GM19239 (cell line): ENCODE results near the gene NIM1K.
"Not testable (repeated sequence)": the region's sequence is repeated elsewhere in the genome, so short reads cannot be mapped to it uniquely, and the experiment has no call there.

Experiments used
- DNase-seq: peaks from one replicate; pipeline ENCODE4 v3.0.0; 2011; ENCODE audit warnings: low spot score; ENCODE audit not compliant: insufficient read length
- FAIRE-seq: peaks from 2 replicates; lab custom pipeline; 2011; peaks lifted over from hg19 to GRCh38; lab: Jason Lieb, UNC

The NIM1K gene

DNA sequence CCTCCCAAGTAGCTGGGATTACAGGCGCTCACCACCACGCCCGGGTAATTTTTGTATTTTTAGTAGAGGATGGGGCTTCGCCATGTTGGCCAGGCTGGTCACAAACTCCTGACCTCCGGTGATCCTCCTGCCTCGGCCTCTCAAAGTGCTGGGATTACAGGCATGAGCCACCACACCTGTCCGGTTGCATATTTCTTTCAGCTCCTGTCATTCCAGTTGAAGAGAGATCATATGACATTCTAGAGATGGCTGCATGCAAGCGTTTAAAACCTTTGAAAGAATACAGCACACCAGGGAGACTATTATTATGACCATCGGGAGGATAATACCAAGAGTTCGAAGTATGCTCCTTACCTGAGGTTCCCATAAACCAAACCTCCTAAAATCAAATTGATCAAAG is 9.6 kb upstream of the NIM1K start:
- FAIRE-seq: no peak
- DNase-seq: no peak

DNA sequence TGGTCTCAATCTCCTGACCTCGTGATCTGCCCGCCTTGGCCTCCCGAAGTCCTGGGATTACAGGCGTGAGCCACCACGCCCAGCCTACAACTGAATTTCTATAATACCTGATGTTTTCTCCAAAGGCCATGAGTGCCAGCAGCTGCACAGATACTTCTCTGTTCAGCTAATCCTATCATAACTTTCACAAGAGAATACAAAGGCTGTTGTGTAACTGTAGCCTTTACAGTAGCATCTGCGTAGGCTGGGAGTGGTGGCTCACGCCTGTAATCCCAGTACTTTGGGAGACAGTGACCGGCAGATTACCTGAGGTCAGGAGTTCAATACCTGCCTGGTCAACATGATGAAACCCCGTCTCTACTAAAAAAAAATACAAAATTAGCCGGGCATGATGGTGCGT is 8.9 kb upstream of the NIM1K start:
- DNase-seq, FAIRE-seq: not testable (repeated sequence)

DNA sequence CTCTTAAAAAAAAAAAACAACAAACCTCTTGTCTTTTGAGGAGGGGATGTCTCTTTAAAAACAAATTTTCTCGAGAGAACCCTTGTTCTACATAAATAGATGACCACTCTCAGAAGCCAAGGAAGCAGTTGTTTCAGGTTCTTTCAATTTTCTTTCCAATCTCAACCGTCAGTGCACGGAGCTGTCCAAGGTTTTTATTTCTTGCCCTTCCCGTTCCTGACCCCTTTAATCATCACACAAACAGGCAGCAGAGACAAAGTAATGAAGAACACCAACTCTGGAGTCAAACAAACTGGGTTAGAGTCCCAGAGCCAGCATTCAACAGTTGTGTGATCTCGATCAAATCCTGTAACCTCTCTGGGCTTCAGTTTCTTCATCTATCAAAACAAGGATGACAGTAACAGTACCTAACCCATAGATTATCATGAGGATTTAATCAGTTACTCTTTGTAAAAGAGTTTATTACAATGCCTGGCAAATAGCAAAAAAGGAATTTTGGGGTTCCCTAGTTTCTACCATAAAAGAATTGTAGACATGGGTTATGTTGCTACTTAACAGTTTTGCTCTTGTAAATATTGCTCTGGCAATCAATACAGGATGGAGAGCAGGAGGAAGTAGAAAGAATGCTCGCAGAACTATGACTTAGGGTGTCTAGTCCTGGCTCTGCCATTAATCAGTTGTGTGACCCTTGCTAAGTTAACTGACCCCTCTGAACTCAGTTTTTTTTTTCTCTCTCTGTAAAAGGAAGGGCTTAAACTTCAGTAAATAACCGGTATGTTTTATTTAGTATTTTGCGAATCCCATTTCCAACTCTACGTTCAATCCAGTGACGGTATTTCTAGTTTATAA is 1.0 kb upstream of the NIM1K start:
- FAIRE-seq: no peak

DNA sequence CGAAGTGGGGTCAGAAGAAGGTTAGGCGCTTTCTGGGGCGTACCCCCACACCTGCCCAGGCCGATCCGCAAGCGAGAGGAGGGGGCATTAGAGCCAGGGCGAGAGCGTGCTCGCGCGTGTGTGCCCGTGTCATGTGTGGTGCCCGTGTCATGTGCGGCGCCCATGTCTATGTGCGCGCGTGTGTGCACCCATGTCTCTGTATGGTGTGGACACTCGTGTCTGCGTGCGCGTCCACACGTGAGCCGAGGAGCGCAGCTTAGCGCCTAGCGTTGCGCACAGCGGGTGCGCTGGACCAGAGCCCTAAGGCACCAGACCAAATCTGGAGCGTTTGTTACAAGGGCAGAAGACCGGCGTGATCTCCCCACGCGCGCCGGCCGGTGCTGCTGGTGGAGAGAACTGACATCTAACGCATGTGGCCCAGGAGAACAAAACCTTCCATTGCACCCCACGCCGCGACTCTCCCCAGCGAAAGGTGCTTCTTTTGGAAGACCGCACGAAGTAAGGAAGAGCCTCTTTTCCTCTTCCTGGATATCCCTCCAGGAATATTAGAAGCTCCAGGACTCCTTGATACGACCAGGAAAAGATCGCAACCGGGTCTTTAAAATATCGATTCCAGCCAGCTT is 644 bp downstream of the NIM1K start:
- FAIRE-seq: no peak
- peak; percentile 15 for DNase-seq

More for the DNA sequence above, 1.0 kb upstream of the NIM1K start:
- DNase-seq: no peak

DNA sequence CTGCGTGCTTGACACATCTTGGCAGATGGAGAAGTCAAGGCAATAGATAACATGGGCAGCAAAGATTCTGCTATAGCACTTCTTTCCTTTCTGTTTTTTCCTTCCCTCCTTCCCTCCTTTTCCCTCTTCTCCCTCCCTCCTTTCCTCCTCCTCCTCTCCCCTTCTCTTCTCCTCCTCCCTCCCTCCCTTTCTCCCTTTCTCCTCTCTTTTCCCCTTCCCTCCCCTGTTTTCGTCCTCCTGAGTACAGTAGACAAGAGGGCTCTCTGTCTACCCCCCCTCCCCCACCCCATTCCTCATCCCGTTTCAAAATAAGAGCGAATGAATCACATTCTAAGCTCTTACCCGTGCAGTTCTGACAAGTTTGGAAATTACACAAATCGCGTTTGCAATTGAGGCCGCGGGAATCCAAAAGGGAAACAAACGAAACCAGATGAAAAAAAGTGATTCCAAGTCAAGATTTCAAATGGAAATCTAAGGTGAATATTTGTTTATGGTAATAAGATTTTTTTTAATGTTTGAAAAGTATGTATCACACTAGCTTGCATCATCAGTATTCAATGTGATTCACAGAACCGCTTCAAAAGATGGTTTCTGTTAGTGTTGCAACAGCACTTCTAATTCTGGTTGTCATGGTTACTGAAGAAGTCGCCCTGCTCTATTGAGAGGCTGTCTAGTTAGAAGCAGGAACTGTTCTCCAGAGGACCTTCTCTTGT is 1.3 kb downstream of the NIM1K start:
- FAIRE-seq: peak; percentile 57
- peak; percentile 50 for DNase-seq

DNA sequence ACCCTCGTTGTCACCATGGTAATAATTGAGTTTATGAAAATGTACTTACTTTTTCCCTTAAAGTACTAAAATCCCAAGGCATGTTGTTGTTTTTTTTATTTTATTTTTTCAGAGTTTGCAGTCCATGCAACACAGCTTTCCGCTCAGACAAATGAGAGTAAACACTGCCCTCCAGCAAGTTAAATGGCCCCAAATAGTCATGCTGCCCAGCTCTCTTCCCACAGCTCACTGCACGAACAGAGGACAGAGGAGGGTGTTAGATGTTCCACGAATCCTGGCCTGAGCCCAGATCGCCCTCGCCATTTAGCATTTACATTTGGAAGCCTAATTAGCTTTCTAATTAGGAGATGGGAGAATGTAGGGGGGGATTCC is 1.9 kb downstream of the NIM1K start:
- DNase-seq (no peak), FAIRE-seq (no peak)

DNA sequence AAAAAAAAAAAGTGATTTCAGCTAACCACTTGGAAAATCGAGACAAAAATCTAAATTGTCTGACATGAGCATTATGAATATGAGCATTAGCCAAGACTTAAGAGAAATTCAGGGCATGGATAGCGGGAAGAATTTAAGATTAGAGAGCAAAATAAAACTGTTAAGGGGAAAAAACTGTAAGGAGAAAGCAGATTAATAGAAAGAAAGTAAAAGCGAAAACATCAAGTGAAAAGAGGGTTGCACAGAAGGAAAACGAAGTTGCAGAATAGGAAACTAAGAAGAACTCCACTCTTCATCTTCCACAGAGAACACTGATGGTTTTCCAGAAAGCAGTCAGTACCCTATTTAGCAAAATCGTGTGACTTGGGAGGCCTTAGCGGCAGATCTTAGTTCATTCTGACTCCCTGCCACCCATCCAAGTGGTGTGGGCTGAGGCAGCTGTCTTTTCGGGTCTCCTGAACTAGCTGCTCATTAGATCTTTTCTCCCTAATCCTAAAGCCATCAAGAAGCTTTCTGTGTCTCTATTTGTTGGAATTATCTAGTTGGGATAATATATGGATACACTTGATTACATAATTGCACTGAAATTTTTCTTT is 3.7 kb downstream of the NIM1K start:
- FAIRE-seq (no peak), DNase-seq (no peak)

DNA sequence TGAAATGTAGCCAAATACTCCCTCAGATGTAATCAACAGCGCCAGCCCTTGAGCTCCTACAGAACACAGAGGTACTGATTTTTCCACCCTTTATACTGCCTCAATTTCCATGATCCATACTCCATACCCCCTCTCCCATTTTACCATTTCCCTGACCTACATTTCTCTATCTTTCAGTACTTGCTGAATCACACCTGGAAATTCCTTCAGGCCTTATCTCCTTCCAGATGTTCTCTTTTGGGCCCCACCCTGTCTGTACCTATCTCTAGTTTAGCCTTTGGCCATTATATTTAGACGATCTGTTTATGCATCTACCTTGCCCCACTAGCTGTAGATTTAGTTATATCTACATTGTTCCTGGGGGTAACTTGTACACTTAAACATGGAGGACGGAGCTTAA is 5.5 kb downstream of the NIM1K start:
- DNase-seq: no peak
- no peak for FAIRE-seq

DNA sequence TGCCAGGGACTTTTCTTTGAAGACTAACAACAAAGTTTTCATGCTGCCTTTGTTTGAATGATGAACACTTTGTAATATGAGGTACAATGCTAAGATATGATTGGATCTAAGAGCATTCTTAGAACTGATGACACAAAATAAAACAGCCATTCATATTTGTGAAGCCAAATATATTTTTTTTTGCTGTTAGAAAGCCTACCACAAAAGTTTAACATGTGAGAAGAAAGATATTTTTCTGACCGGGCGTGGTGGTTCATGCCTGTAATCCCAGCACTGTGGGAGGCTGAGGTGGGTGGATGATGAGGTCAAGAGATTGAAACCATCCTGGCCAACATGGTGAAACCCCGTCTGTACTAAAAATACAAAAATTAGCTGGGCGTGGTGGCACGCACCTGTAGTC is 9.4 kb downstream of the NIM1K start:
- not testable (repeated sequence) for DNase-seq, FAIRE-seq

DNA sequence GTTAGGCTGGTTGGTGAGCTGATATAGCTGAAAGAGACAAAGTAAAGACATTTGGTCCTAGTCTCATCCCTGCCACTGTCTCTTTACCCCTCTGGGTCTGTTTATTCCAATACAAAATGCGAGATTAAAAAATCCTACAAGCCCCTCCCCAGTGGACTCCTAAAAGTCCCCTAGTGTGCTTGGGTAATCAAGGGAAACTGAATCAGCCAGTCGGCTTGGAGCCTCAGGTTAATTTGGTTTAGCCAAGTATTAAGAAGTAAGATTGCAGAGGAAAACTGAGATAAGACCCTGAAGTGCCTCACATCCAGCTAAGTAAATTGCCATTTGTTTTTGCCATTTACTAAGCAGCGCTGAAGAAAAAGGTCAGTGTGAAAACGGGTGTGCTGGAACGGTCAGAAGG is 10.4 kb downstream of the NIM1K start:
- DNase-seq (no peak), FAIRE-seq (no peak)

DNA sequence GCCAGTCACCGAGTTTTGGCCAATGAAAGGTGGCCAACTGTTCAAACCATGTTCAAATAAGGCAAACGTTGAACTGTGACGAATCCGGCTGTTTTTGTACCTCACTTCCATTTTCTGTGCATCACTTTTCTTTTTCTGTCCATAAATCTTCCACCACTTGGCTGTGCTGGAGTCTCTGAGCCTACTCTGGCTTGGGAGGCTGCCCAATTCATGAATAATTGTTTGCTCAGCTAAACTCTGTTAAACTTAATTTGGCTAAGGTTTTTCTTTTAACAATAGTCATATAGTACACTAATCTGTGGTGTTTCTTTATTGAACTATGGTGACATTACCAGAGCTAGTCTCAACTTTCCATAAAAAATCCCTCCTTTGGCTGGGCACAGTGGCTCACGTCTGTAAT is 11.3 kb downstream of the NIM1K start:
- FAIRE-seq (no peak), DNase-seq (no peak)

DNA sequence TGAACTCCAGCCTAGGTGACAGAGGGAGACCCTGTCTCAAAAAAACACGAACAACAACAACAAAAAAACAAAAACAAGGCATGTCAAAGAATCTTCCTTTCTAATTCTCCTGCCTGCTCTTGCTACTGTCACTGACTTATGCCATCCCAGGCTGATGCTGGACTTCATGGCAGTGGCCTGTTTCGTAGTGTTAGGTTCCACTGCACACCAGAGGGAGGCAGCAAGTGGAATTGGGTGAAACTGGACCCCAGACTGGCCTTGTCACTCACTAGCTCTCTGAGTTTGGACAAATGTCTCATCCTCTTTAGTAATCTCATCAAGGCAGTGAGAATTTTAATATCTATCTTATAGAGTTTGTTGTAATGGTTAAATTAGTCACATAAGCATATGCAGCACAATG is 12.9 kb downstream of the NIM1K start:
- no peak for DNase-seq
- no peak for FAIRE-seq

DNA sequence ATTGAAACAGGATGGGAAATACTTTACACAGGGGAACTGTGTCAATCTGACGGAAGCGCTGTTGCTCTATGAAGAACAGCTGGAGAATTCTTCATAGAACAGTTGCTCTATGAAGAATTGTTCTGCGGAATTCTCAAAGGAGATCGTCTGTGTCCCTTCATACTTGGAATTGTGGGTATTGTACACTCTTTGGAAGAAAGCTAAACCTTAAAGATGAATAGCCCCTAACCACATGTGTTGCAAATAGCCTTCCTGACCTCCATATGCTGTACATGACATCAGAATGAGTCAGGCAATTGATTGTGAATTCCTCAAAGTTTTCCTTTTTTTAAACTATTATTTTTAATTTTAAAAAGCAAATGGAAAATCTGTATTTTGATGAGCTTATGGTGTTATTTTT is 15.6 kb downstream of the NIM1K start:
- DNase-seq: no peak
- FAIRE-seq: no peak

DNA sequence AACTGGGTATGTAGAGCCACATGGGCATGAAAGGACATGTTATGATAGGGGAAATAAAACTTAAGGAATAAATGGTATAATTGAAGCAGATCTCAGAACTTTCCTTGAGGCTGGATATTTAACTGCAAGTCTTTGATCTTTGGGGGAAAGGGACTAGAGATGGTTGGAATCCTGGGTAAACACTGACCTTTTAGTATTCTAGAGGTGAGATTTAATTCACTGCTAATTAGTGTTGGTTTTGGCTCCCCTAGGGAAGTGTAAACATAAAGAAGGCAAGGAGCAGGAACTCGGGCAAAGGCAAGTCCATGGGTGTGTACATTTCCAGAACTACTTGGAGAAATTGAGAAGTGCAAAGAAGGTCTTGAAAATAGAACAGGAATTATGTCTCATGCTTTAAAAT is 16.6 kb downstream of the NIM1K start:
- FAIRE-seq: no peak
- DNase-seq: no peak

DNA sequence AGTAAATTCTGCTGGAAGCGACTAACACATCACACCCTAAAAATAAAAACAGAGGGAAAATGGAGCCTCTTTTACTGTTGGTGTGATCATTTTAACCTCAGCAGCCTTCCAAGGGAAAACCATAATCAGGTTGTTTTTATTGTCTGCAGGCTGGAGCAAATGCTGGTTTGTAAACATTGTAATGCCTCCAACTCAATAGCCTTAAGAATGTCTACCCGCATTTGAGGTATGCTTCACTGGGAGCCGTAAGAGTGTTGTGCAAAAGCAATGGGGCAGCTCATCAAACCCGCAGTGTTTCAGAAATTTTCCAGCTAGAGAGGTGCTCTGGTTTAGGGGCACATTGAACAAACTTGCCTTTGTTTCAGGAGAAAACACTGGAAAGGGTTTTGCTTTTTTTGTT is 17.0 kb downstream of the NIM1K start:
- FAIRE-seq (no peak), DNase-seq (no peak)

DNA sequence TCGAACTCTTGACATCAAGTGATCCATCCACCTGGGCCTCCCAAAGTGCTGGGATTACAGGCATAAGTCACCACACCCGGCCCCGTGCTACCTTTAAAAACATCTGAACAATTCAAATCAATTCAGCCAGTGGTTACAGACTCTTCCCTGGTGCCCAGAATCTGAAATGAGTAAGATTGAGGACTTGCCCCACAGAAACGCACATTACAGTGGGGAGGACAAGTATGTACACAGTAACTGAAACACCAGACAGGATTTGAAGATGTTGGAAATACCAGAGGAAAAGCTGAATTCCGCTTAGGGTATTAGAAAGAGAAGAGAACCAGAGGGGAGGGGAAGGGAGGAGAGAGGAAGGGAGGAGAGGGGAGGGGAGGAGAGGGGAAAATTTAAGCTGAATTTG is 17.8 kb downstream of the NIM1K start:
- FAIRE-seq (no peak), DNase-seq (no peak)

DNA sequence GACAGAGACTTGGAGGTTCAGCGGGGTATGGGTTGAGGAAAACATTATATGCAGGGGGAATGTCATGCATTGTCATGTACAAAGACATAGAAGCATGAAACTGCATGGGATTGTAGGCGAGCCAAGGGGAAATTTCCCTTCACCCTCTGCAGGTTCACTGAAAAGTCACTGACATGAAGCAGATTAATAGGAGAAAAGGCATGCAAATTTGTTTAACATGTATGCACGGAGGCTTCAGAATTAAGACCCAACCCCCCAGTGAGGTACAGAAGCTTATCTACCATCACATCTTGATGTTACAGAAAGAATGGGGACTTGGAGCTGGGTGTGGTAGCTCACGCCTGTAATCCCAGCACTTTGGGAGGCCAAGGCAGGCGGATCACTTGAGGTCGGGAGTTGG is 18.5 kb downstream of the NIM1K start:
- FAIRE-seq: no peak

DNA sequence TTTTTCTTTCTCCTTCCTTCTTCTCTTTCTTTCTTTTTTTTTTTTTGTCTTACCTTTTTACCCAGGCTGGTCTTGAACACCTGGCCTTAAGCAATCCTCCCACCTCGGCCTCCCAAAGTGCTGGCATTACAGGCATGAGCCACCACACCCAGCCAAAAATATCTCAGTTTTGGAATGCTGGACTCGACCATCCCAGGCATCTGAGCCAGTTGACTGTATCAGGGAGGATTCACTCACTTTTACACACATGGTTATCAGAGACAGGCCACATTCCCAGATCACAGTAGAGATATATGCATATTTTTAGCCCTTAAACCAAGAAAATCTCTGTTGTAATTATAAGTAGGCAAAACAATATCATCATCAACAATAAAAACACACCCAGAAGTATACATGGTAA is 21.9 kb downstream of the NIM1K start:
- FAIRE-seq (no peak), DNase-seq (no peak)

More for the DNA sequence above, 18.5 kb downstream of the NIM1K start:
- DNase-seq: no peak

DNA sequence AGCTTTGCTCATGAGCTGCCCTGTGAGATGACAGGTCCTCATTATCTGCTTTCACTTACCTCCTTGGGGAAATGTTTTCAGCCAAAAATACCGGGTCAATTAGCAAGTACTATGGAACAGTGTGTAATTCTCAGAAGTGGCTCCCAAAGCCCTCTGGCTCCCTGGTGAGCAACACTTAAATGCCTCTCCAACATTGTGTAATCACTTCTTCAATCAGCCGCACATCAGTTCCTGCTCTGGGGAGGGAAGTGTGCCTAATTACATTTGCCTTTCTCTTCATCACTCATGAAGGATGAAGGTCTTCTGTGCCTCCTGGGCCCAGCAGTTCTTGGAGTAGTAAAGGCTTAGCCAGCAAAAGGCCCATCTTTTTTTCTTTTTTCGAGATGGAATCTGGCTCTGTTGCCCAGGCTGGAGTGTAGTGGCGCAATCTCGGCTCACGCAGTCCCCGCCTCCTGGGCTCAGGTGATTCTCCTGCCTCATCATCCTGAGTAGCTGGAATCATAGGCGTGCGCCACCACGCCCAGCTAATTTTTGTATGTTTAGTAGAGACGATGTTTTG is 23.1 kb downstream of the NIM1K start:
- DNase-seq (no peak), FAIRE-seq (no peak)

DNA sequence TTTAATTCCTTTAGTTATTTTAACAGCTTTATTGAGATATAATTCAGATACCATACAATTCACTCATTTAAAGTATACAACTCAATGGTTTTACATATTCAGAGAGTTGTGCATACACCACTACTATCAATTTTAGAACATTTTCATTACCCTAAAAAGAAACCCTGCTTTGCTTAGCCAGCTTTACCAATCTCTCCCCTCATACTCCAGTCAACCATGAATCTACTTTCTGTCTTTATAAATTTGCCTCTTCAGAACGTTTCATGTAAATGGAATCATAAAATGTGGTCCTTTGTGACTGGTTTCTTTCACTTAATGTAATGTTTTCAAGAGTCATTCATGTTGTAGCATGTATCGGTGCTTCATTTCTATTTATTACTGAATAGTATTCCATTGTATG is 24.9 kb downstream of the NIM1K start:
- no peak for FAIRE-seq

DNA sequence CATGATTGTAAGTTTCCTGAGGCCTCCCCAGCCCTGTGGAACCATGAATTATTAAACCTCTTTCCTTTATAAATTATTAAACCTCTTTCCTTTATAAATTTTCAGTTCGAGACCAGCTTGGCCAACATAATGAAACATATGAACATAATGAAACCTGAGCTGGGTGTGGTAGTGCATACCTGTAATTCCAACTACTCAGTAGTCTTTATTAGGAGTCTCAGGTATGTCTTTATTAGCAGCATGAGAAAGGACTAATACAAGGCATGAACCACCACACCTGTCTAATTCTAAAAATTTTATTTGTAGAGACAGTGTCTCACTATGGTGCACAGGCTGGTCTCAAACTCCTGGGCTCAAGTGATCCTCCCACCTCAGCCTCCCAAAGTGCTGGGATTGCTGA is 27.1 kb downstream of the NIM1K start:
- DNase-seq (no peak), FAIRE-seq (no peak)

More for the DNA sequence above, 24.9 kb downstream of the NIM1K start:
- no peak for DNase-seq
